ENCODE results near the gene OCA2. TPM values are rescaled to one million over a fixed set of nuclear protein-coding genes. Genes with fewer than 3 reads are reported as not detected.

Gene OCA2
- total and polyA plus RNA-seq, 2 experiments from 2014 or later = 0.49 to 0.63 TPM

- Histone ChIP-seq H3K9me3 (ENCODE audit: low read depth) (no peaks in the 10 kb centered on the region), H3K4me3 (no peak overlapping the region), H3K4me1 (ENCODE audit: low read depth) (no peaks in the 10 kb centered on the region), H3K27ac (no peak overlapping the region), H3K27me3 (no peaks in the 10 kb centered on the region), H3K36me3 (no peaks in the 10 kb centered on the region)
- no peak for DNase-seq (ENCODE audit: low read depth in 1 of 2, low spot score in 1 of 2)
- TF ChIP-seq CTCF (IDR thresholded peaks at IDR 0.05; ENCODE audit: low read depth, low read length) = no peak
Observed at GRCh38 chr15:27912283-27912682, 186.8 kb downstream of the OCA2 start.

GRCh38 chr15:27906802-27907201 lies 192.3 kb downstream of the OCA2 start:
- DNase-seq (ENCODE audit: low read depth in 1 of 2, low spot score in 1 of 2) = no peak
- no peak for TF ChIP-seq CTCF (IDR thresholded peaks at IDR 0.05; ENCODE audit: low read depth, low read length)
- no peak overlapping the region for H3K27ac ChIP-seq

GRCh38 chr15:27903405-27903804 lies 195.7 kb downstream of the OCA2 start:
- Histone ChIP-seq H3K9me3 (ENCODE audit: low read depth) (no peaks in the 10 kb centered on the region), H3K4me1 (ENCODE audit: low read depth) (no peaks in the 10 kb centered on the region), H3K27me3 (no peaks in the 10 kb centered on the region), H3K36me3 (no peaks in the 10 kb centered on the region), H3K27ac (no peak overlapping the region), H3K4me3 (no peak overlapping the region)
- no peak for DNase-seq (ENCODE audit: low read depth in 1 of 2, low spot score in 1 of 2)
- TF ChIP-seq CTCF (IDR thresholded peaks at IDR 0.05; ENCODE audit: low read depth, low read length) = no peak

More at GRCh38 chr15:27906802-27907201, 192.3 kb downstream of the OCA2 start:
- H3K9me3 ChIP-seq (ENCODE audit: low read depth) = no peaks in the 10 kb centered on the region
- H3K4me3 ChIP-seq = no peak overlapping the region
- H3K4me1 ChIP-seq (ENCODE audit: low read depth) = no peaks in the 10 kb centered on the region
- no peaks in the 10 kb centered on the region for H3K36me3 ChIP-seq
- H3K27me3 ChIP-seq = no peaks in the 10 kb centered on the region

GRCh38 chr15:27902680-27903385 lies 196.3 kb downstream of the OCA2 start:
- TF ChIP-seq CTCF (IDR thresholded peaks at IDR 0.05; ENCODE audit: low read depth, low read length) = no peak
- DNase-seq (ENCODE audit: low read depth in 1 of 2, low spot score in 1 of 2) = no peak

GRCh38 chr15:27899583-27900285 lies 199.4 kb downstream of the OCA2 start:
- Histone ChIP-seq H3K36me3 (no peaks in the 10 kb centered on the region), H3K4me1 (ENCODE audit: low read depth) (no peaks in the 10 kb centered on the region)
- no peak for DNase-seq (ENCODE audit: low read depth in 1 of 2, low spot score in 1 of 2)

More at GRCh38 chr15:27902680-27903385, 196.3 kb downstream of the OCA2 start:
- H3K9me3 ChIP-seq (ENCODE audit: low read depth) = no peaks in the 10 kb centered on the region
- H3K4me1 ChIP-seq (ENCODE audit: low read depth) = no peaks in the 10 kb centered on the region
- H3K27me3 ChIP-seq = no peaks in the 10 kb centered on the region
- H3K36me3 ChIP-seq = no peaks in the 10 kb centered on the region
- no peak overlapping the region for H3K27ac ChIP-seq
- H3K4me3 ChIP-seq = no peak overlapping the region

More at GRCh38 chr15:27899583-27900285, 199.4 kb downstream of the OCA2 start:
- Histone ChIP-seq H3K27ac (no peak overlapping the region), H3K4me3 (no peak overlapping the region), H3K27me3 (no peaks in the 10 kb centered on the region), H3K9me3 (ENCODE audit: low read depth) (no peaks in the 10 kb centered on the region)
- no peak for TF ChIP-seq CTCF (IDR thresholded peaks at IDR 0.05; ENCODE audit: low read depth, low read length)

Data from cardiac muscle cell (in vitro differentiated cells and primary cell).